PFSK-1 (cell line): ENCODE data around the gene RBBP6.

Source experiments
- POLR2AphosphoS5 ChIP-seq: IDR thresholded peaks from 2 replicates; pipeline ENCODE4 v1.6.1; 2012; ENCODE audit warnings: low read depth, mild to moderate bottlenecking, control low read depth, low read length, moderate library complexity
- REST ChIP-seq, 2 experiments: IDR thresholded peaks; 2 replicates each; pipeline versions ENCODE4 v1.6.1 to v1.8.0; 2011 to 2012; ENCODE audit warnings: low read depth in 2 of 2, low read length in 2 of 2, control low read depth in 1 of 2, inconsistent platforms in 1 of 2, mild to moderate bottlenecking in 1 of 2, moderate library complexity in 1 of 2; ENCODE audit not compliant: insufficient read depth in 1 of 2
- SIN3A ChIP-seq: IDR thresholded peaks from 2 replicates; pipeline ENCODE4 v1.6.1; 2012; ENCODE audit warnings: mild to moderate bottlenecking, low read length, moderate library complexity, borderline replicate concordance; ENCODE audit not compliant: insufficient read depth
- TAF1 ChIP-seq: IDR thresholded peaks from 2 replicates; pipeline ENCODE4 v1.6.1; 2012; ENCODE audit warnings: low read length, control low read depth, borderline replicate concordance; ENCODE audit not compliant: insufficient read depth

- TF ChIP-seq POLR2AphosphoS5 (no peak), REST (IDR thresholded peaks at IDR 0.05; ENCODE audit: insufficient read depth in 1 of 2, low read depth in 2 of 2, low read length in 2 of 2) (no peak), TAF1 (no peak), SIN3A (no peak)
Observed at GRCh38 chr16:24508614-24509013, 30.8 kb upstream of the RBBP6 start.
